PC-9 (cell line): ENCODE measurements around the gene KRT9. TPM values are rescaled to one million over a fixed set of nuclear protein-coding genes. Genes with fewer than 3 reads are reported as not detected.
"Not testable (repeated sequence)": the region's sequence is repeated elsewhere in the genome, so short reads cannot be mapped to it uniquely, and the experiment has no call there.

Source experiments
- BruUV-seq: library from RNA; stranded (reverse); fragments of 400-500 nt; replicated peaks from 2 replicates; lab custom pipeline; 2021; lab: Mats Ljungman, UMichigan
- CTCF ChIA-PET: fragments of 300-600 bp; sonication (Branson Sonifier 250); formaldehyde crosslinking; loops from one replicate; lab custom pipeline; 2022; ENCODE audit warnings: antibody characterized with exemption; lab: Charles Lee
- POLR2A ChIA-PET: fragments of 300-600 bp; sonication (Branson Sonifier 250); formaldehyde crosslinking; loops from one replicate; lab custom pipeline; 2022; ENCODE audit warnings: antibody characterized with exemption; ENCODE audit not compliant: unreplicated experiment; lab: Charles Lee
- DNase-seq, 2 experiments: peaks; one replicate each; pipeline versions ENCODE4 v3.0.0 to v3.0.0-alpha.2; 2015 to 2022; ENCODE audit warnings: mixed read lengths in 1 of 2
- H2AFZ ChIP-seq: fragments of 200-600 bp; sonication (generic); 2 replicates; pipeline ENCODE4 v1.8.1; 2017; ENCODE audit warnings: antibody characterized with exemption
- H3F3A ChIP-seq: fragments of 200-600 bp; sonication (generic); 2 replicates; pipeline ENCODE4 v1.8.1; 2017; ENCODE audit warnings: antibody characterized with exemption, mild to moderate bottlenecking, low read depth; ENCODE audit not compliant: insufficient read depth
- H3K27ac ChIP-seq: fragments of 200-600 bp; sonication (generic); 2 replicates; pipeline ENCODE4 v1.6.1; 2016; ENCODE audit warnings: mixed run types
- H3K27me3 ChIP-seq: fragments of 200-600 bp; sonication (generic); 2 replicates; pipeline ENCODE4 v1.6.1; 2016; ENCODE audit warnings: low read depth, mixed run types; ENCODE audit not compliant: insufficient read depth
- H3K36me3 ChIP-seq: fragments of 200-600 bp; sonication (generic); 2 replicates; pipeline ENCODE4 v1.6.1; 2016; ENCODE audit warnings: low read depth, mixed run types
- H3K4me1 ChIP-seq: fragments of 200-600 bp; sonication (generic); replicated peaks from 2 replicates; pipeline ENCODE4 v1.6.1; 2016; ENCODE audit warnings: mixed run types; ENCODE audit not compliant: insufficient read depth
- H3K4me2 ChIP-seq: fragments of 200-600 bp; sonication (generic); 2 replicates; pipeline ENCODE4 v1.6.1; 2017; ENCODE audit warnings: mixed run types
- H3K4me3 ChIP-seq: fragments of 200-600 bp; sonication (generic); 2 replicates; pipeline ENCODE4 v1.6.1; 2016; ENCODE audit warnings: mixed run types
- H3K79me2 ChIP-seq: fragments of 200-600 bp; sonication (generic); 2 replicates; pipeline ENCODE4 v1.6.1; 2017; ENCODE audit warnings: low read depth, mixed run types
- H3K9me2 ChIP-seq: fragments of 200-600 bp; sonication (generic); 2 replicates; pipeline ENCODE4 v1.8.1; 2017; ENCODE audit warnings: mild to moderate bottlenecking; ENCODE audit not compliant: insufficient read depth
- H3K9me3 ChIP-seq: fragments of 200-600 bp; sonication (generic); 2 replicates; pipeline ENCODE4 v1.8.1; 2016; ENCODE audit warnings: low read depth; ENCODE audit not compliant: insufficient read depth
- H4K20me1 ChIP-seq: fragments of 200-600 bp; sonication (generic); 2 replicates; pipeline ENCODE4 v1.8.1; 2017; ENCODE audit not compliant: insufficient read depth
- CTCF ChIP-seq: fragments of 200-600 bp; sonication (generic); conservative IDR thresholded peaks from 2 replicates; pipeline ENCODE4 v1.6.1; 2017; ENCODE audit warnings: mixed run types, antibody characterized with exemption, mild to moderate bottlenecking, moderate library complexity
- EZH2 ChIP-seq: fragments of 200-600 bp; sonication (generic); IDR thresholded peaks from 2 replicates; pipeline ENCODE4 v1.8.0; 2017; ENCODE audit warnings: antibody characterized with exemption, low read depth
- intact Hi-C: fragments of 100-400 bp; cut with micrococcal nuclease; formaldehyde crosslinking; loops from one replicate; pipeline ENCODE4 v1.10.0; 2022; ENCODE audit not compliant: unreplicated experiment
- total RNA-seq: library from RNA; stranded (reverse); gene quantifications from 2 replicates; pipeline ENCODE4 v1.2.3, GENCODE V29; 2021

Gene KRT9
- total RNA-seq, 1 experiment from 2014 or later, result 0.55 TPM

GRCh38 chr17:41610965-41611640 lies 39.2 kb upstream of the KRT9 start:
- H3K4me2 ChIP-seq, result peak overlapping the region; percentile 99
- no TSS peak for BruUV-seq
- intact Hi-C loops, result no loop called here
- no peak for DNase-seq
- POLR2A ChIA-PET, result no interaction called here
- H3K4me1 ChIP-seq, result peaks cover 24% of the 10 kb centered on the region
- no peak overlapping the region; the same call in 1 of the 2 replicates for H3K4me3 ChIP-seq
- TF ChIP-seq EZH2, result no peak
- TF ChIP-seq CTCF, result no peak
- no peak overlapping the region for H3K27ac ChIP-seq
- peaks cover 15% of the 10 kb centered on the region; the same call in 1 of the 2 replicates for H3F3A ChIP-seq
- H3K9me2 ChIP-seq, result no peaks in the 10 kb centered on the region
- H3K36me3 ChIP-seq, result no peaks in the 10 kb centered on the region
- no peaks in the 10 kb centered on the region for H4K20me1 ChIP-seq
- no peaks in the 10 kb centered on the region for H3K79me2 ChIP-seq
- H3K27me3 ChIP-seq, result no peaks in the 10 kb centered on the region
- CTCF ChIA-PET, result no interaction called here
- no peaks in the 10 kb centered on the region for H3K9me3 ChIP-seq
- H2AFZ ChIP-seq, result no peak overlapping the region

GRCh38 chr17:41610061-41610517 lies 38.2 kb upstream of the KRT9 start:
- BruUV-seq, POLR2A ChIA-PET, H2AFZ ChIP-seq, H3K4me3 ChIP-seq, H3K4me2 ChIP-seq, DNase-seq, H3K36me3 ChIP-seq, H3K9me2 ChIP-seq, H3K27ac ChIP-seq, intact Hi-C loops, H3K9me3 ChIP-seq, CTCF ChIA-PET, H4K20me1 ChIP-seq, H3K27me3 ChIP-seq, H3K79me2 ChIP-seq: not testable (repeated sequence)
- H3F3A ChIP-seq, result peaks cover 15% of the 10 kb centered on the region; the same call in 1 of the 2 replicates
- peaks cover 19% of the 10 kb centered on the region for H3K4me1 ChIP-seq

- not testable (repeated sequence) for BruUV-seq
Observed at GRCh38 chr17:41606930-41607329, 35.1 kb upstream of the KRT9 start.

GRCh38 chr17:41602524-41602923 lies 30.7 kb upstream of the KRT9 start:
- no peaks in the 10 kb centered on the region for H3K79me2 ChIP-seq
- no peak overlapping the region for H3K4me2 ChIP-seq
- H3K36me3 ChIP-seq, result no peaks in the 10 kb centered on the region
- BruUV-seq, result no TSS peak
- ChIA-PET POLR2A (no interaction called here), CTCF (no interaction called here)
- H3K4me1 ChIP-seq, result no peaks in the 10 kb centered on the region; the same call in 1 of the 2 replicates
- DNase-seq, result peak in 1 of 2 experiments; percentile 39
- H3F3A ChIP-seq, result no peaks in the 10 kb centered on the region
- H3K9me2 ChIP-seq, result no peaks in the 10 kb centered on the region
- H4K20me1 ChIP-seq, result no peaks in the 10 kb centered on the region
- no peak; the same call in 1 of the 2 replicates for TF ChIP-seq CTCF
- no peak for TF ChIP-seq EZH2
- H3K27me3 ChIP-seq, result no peaks in the 10 kb centered on the region
- intact Hi-C loops, result no loop called here
- H3K9me3 ChIP-seq, result no peaks in the 10 kb centered on the region
- no peak overlapping the region for H2AFZ ChIP-seq
- H3K27ac ChIP-seq, result no peak overlapping the region
- H3K4me3 ChIP-seq, result no peak overlapping the region

More at GRCh38 chr17:41606930-41607329, 35.1 kb upstream of the KRT9 start:
- H3K4me1 ChIP-seq, H3K79me2 ChIP-seq, H3K36me3 ChIP-seq, CTCF ChIA-PET, intact Hi-C loops, POLR2A ChIA-PET, H3K9me2 ChIP-seq, H3K9me3 ChIP-seq, H3K27ac ChIP-seq, H2AFZ ChIP-seq, H3F3A ChIP-seq, H4K20me1 ChIP-seq, H3K4me2 ChIP-seq, H3K4me3 ChIP-seq, H3K27me3 ChIP-seq, DNase-seq: not testable (repeated sequence)
